Head of caudate nucleus (tissue), 42 donors: Measurements from ENCODE around the gene TRAF4.

Experiments
- DNase-seq, 42 donors: peaks; one replicate each; pipeline versions ENCODE4 v3.0.0 to v3.0.0-alpha.2; 2020 to 2021; ENCODE audit warnings: mixed read lengths in 7 of 42
- intact Hi-C: fragments of 100-400 bp; cut with DNase I; formaldehyde crosslinking; loops from one replicate; pipeline ENCODE4 v1.15.0; 2022

TRAF4 gene

GRCh38 chr17:28743243-28744103 is at the start of gene TRAF4:
Gene TRAF4, plus strand, starts transcription at chr17:28744011. Its CDS starts 102 bp downstream, at chr17:28744113.
- DNase-seq, result peak in 39 of 42 donors; percentile 53 to 87 (median 76)
- intact Hi-C loops, result loop anchor here (2.0 kb wide), 1 partner anchor 15 kb away; the partner anchor contains the start of gene NEK8

- DNase-seq, result no peak
- intact Hi-C loops, result no loop called here
Measured at GRCh38 chr17:28698253-28698941, 45.4 kb upstream of the TRAF4 start.

- DNase-seq, result no peak
- intact Hi-C loops, result no loop called here
Measured at GRCh38 chr17:28700278-28700677, 43.5 kb upstream of the TRAF4 start.

- intact Hi-C loops, result no loop called here
- no peak for DNase-seq
Measured at GRCh38 chr17:28700830-28701492, 42.9 kb upstream of the TRAF4 start.

- intact Hi-C loops, result no loop called here
- peak in 41 of 42 donors; percentile 16 to 85 (median 57) for DNase-seq
Measured at GRCh38 chr17:28702026-28702751, 41.6 kb upstream of the TRAF4 start.

- peak in 7 of 42 donors; percentile 15 to 71 (median 43) for DNase-seq
- intact Hi-C loops, result no loop called here
Measured at GRCh38 chr17:28702752-28703150, 41.1 kb upstream of the TRAF4 start.

GRCh38 chr17:28703552-28704218 is 40.1 kb upstream of the TRAF4 start:
- intact Hi-C loops, result no loop called here
- DNase-seq, result no peak

- no peak for DNase-seq
- intact Hi-C loops, result no loop called here
Measured at GRCh38 chr17:28704219-28704858, 39.5 kb upstream of the TRAF4 start.

GRCh38 chr17:28705074-28705659 is 38.6 kb upstream of the TRAF4 start:
- intact Hi-C loops, result no loop called here
- no peak for DNase-seq

- no peak for DNase-seq
- intact Hi-C loops, result no loop called here
Measured at GRCh38 chr17:28705728-28706334, 38.0 kb upstream of the TRAF4 start.

- intact Hi-C loops, result no loop called here
- DNase-seq, result no peak
Measured at GRCh38 chr17:28706471-28707338, 37.1 kb upstream of the TRAF4 start.

GRCh38 chr17:28707339-28707720 is 36.5 kb upstream of the TRAF4 start:
- no peak for DNase-seq
- intact Hi-C loops, result no loop called here

GRCh38 chr17:28710861-28711722 is 32.7 kb upstream of the TRAF4 start:
- intact Hi-C loops, result loop anchor here (10.0 kb wide), 1 partner anchor 66 kb away; the partner anchor contains the start of gene BLTP2
- peak; percentile 71 to 95 (median 89) for DNase-seq

- intact Hi-C loops, result loop anchor here (10.0 kb wide), 1 partner anchor 67 kb away; the partner anchor contains the start of gene BLTP2
- DNase-seq, result peak in 3 of 42 donors; percentile 22 to 34 (median 31)
Measured at GRCh38 chr17:28711723-28712031, 32.1 kb upstream of the TRAF4 start, which contains the start of gene PROCA1. Gene PROCA1, minus strand, starts transcription at chr17:28711888. Its CDS starts 228 bp downstream, at chr17:28711660.

- intact Hi-C loops, result loop anchor here (10.0 kb wide), 1 partner anchor 67 kb away; the partner anchor contains the start of gene BLTP2
- DNase-seq, result peak in 6 of 42 donors; percentile 17 to 60 (median 29)
Measured at GRCh38 chr17:28712032-28712704, 31.6 kb upstream of the TRAF4 start.
